PC-9 (cell line): Measurements from ENCODE around the gene CRYZL1. TPM values are rescaled to one million over a fixed set of nuclear protein-coding genes. Genes with fewer than 3 reads are reported as not detected.

ENCODE experiments used
- BruUV-seq: library from RNA; stranded (reverse); fragments of 400-500 nt; replicated peaks from 2 replicates; lab custom pipeline; 2021; lab: Mats Ljungman, UMichigan
- CTCF ChIA-PET: fragments of 300-600 bp; sonication (Branson Sonifier 250); formaldehyde crosslinking; loops from one replicate; lab custom pipeline; 2022; ENCODE audit warnings: antibody characterized with exemption; lab: Charles Lee
- POLR2A ChIA-PET: fragments of 300-600 bp; sonication (Branson Sonifier 250); formaldehyde crosslinking; loops from one replicate; lab custom pipeline; 2022; ENCODE audit warnings: antibody characterized with exemption; ENCODE audit not compliant: unreplicated experiment; lab: Charles Lee
- DNase-seq, 2 experiments: peaks; one replicate each; pipeline versions ENCODE4 v3.0.0 to v3.0.0-alpha.2; 2015 to 2022; ENCODE audit warnings: mixed read lengths in 1 of 2
- H2AFZ ChIP-seq: fragments of 200-600 bp; sonication (generic); 2 replicates; pipeline ENCODE4 v1.8.1; 2017; ENCODE audit warnings: antibody characterized with exemption
- H3F3A ChIP-seq: fragments of 200-600 bp; sonication (generic); 2 replicates; pipeline ENCODE4 v1.8.1; 2017; ENCODE audit warnings: antibody characterized with exemption, mild to moderate bottlenecking, low read depth; ENCODE audit not compliant: insufficient read depth
- H3K27ac ChIP-seq: fragments of 200-600 bp; sonication (generic); 2 replicates; pipeline ENCODE4 v1.6.1; 2016; ENCODE audit warnings: mixed run types
- H3K27me3 ChIP-seq: fragments of 200-600 bp; sonication (generic); 2 replicates; pipeline ENCODE4 v1.6.1; 2016; ENCODE audit warnings: low read depth, mixed run types; ENCODE audit not compliant: insufficient read depth
- H3K36me3 ChIP-seq: fragments of 200-600 bp; sonication (generic); 2 replicates; pipeline ENCODE4 v1.6.1; 2016; ENCODE audit warnings: low read depth, mixed run types
- H3K4me1 ChIP-seq: fragments of 200-600 bp; sonication (generic); replicated peaks from 2 replicates; pipeline ENCODE4 v1.6.1; 2016; ENCODE audit warnings: mixed run types; ENCODE audit not compliant: insufficient read depth
- H3K4me2 ChIP-seq: fragments of 200-600 bp; sonication (generic); 2 replicates; pipeline ENCODE4 v1.6.1; 2017; ENCODE audit warnings: mixed run types
- H3K4me3 ChIP-seq: fragments of 200-600 bp; sonication (generic); 2 replicates; pipeline ENCODE4 v1.6.1; 2016; ENCODE audit warnings: mixed run types
- H3K79me2 ChIP-seq: fragments of 200-600 bp; sonication (generic); 2 replicates; pipeline ENCODE4 v1.6.1; 2017; ENCODE audit warnings: low read depth, mixed run types
- H3K9me2 ChIP-seq: fragments of 200-600 bp; sonication (generic); 2 replicates; pipeline ENCODE4 v1.8.1; 2017; ENCODE audit warnings: mild to moderate bottlenecking; ENCODE audit not compliant: insufficient read depth
- H3K9me3 ChIP-seq: fragments of 200-600 bp; sonication (generic); 2 replicates; pipeline ENCODE4 v1.8.1; 2016; ENCODE audit warnings: low read depth; ENCODE audit not compliant: insufficient read depth
- H4K20me1 ChIP-seq: fragments of 200-600 bp; sonication (generic); 2 replicates; pipeline ENCODE4 v1.8.1; 2017; ENCODE audit not compliant: insufficient read depth
- CTCF ChIP-seq: fragments of 200-600 bp; sonication (generic); conservative IDR thresholded peaks from 2 replicates; pipeline ENCODE4 v1.6.1; 2017; ENCODE audit warnings: mixed run types, antibody characterized with exemption, mild to moderate bottlenecking, moderate library complexity
- EZH2 ChIP-seq: fragments of 200-600 bp; sonication (generic); IDR thresholded peaks from 2 replicates; pipeline ENCODE4 v1.8.0; 2017; ENCODE audit warnings: antibody characterized with exemption, low read depth
- intact Hi-C: fragments of 100-400 bp; cut with micrococcal nuclease; formaldehyde crosslinking; loops from one replicate; pipeline ENCODE4 v1.10.0; 2022; ENCODE audit not compliant: unreplicated experiment
- total RNA-seq: library from RNA; stranded (reverse); gene quantifications from 2 replicates; pipeline ENCODE4 v1.2.3, GENCODE V29; 2021

The CRYZL1 gene
- total RNA-seq, 1 experiment from 2014 or later, result 22.4 TPM

- peaks cover 6% of the 10 kb centered on the region; the same call in 1 of the 2 replicates for H3F3A ChIP-seq
- intact Hi-C loops, result no loop called here
- POLR2A ChIA-PET, result no interaction called here
These were observed 19.6 kb upstream of the CRYZL1 start for GRCh38 chr21:33661146-33661545.

GRCh38 chr21:33660406-33660805, 18.9 kb upstream of the CRYZL1 start:
- Histone ChIP-seq H3K4me2 (no peak overlapping the region), H3F3A (peaks cover 12% of the 10 kb centered on the region; the same call in 1 of the 2 replicates), H3K9me2 (no peaks in the 10 kb centered on the region), H3K27ac (no peak overlapping the region), H3K27me3 (no peaks in the 10 kb centered on the region), H3K9me3 (no peaks in the 10 kb centered on the region), H3K4me1 (peaks cover 8% of the 10 kb centered on the region), H3K4me3 (no peak overlapping the region), H3K36me3 (no peaks in the 10 kb centered on the region), H4K20me1 (no peaks in the 10 kb centered on the region), H2AFZ (no peak overlapping the region), H3K79me2 (peaks cover 18% of the 10 kb centered on the region)
- intact Hi-C loops, result no loop called here
- TF ChIP-seq CTCF, result no peak
- TF ChIP-seq EZH2, result no peak
- no peak for DNase-seq
- BruUV-seq, result no TSS peak
- POLR2A ChIA-PET, result no interaction called here
- CTCF ChIA-PET, result no interaction called here

More at GRCh38 chr21:33661146-33661545, 19.6 kb upstream of the CRYZL1 start:
- Histone ChIP-seq H3K4me2 (no peak overlapping the region), H3K4me3 (no peak overlapping the region), H3K9me3 (no peaks in the 10 kb centered on the region), H4K20me1 (no peaks in the 10 kb centered on the region), H3K36me3 (no peaks in the 10 kb centered on the region), H3K27me3 (no peaks in the 10 kb centered on the region), H2AFZ (no peak overlapping the region), H3K9me2 (no peaks in the 10 kb centered on the region), H3K79me2 (peaks cover 18% of the 10 kb centered on the region), H3K4me1 (peaks cover 4% of the 10 kb centered on the region), H3K27ac (no peak overlapping the region)
- BruUV-seq, result no TSS peak
- CTCF ChIA-PET, result no interaction called here
- TF ChIP-seq CTCF (no peak), EZH2 (no peak)
- DNase-seq, result no peak

GRCh38 chr21:33659568-33659949, 18.0 kb upstream of the CRYZL1 start:
- peaks cover 14% of the 10 kb centered on the region for H3K4me1 ChIP-seq
- DNase-seq, result no peak
- ChIA-PET POLR2A (no interaction called here), CTCF (no interaction called here)
- no TSS peak for BruUV-seq
- TF ChIP-seq CTCF (no peak), EZH2 (no peak)
- H3K9me2 ChIP-seq, result no peaks in the 10 kb centered on the region
- intact Hi-C loops, result loop anchor here (5.0 kb wide), 1 partner anchor 103 kb away; no protein-coding TSS in a partner anchor
- no peak overlapping the region for H3K27ac ChIP-seq
- H3F3A ChIP-seq, result peaks cover 16% of the 10 kb centered on the region; the same call in 1 of the 2 replicates
- H4K20me1 ChIP-seq, result no peaks in the 10 kb centered on the region
- H2AFZ ChIP-seq, result no peak overlapping the region
- H3K4me3 ChIP-seq, result no peak overlapping the region
- peaks cover 22% of the 10 kb centered on the region for H3K79me2 ChIP-seq
- no peaks in the 10 kb centered on the region for H3K9me3 ChIP-seq
- H3K27me3 ChIP-seq, result no peaks in the 10 kb centered on the region
- no peak overlapping the region for H3K4me2 ChIP-seq
- no peaks in the 10 kb centered on the region for H3K36me3 ChIP-seq
